Measurements from ENCODE around the gene HYCC2. TPM values are rescaled to one million over a fixed set of nuclear protein-coding genes. Genes with fewer than 3 reads are reported as not detected.

HYCC2 gene
- polyA plus RNA-seq, 2 of the 4 experiments (the other 2 are of a cell fraction) = 3.0 to 5.8 TPM

- TF ChIP-seq HOXA7 (CRISPR knock-in tag; IDR thresholded peaks at IDR 0.05) = no peak
- TF ChIP-seq CBX2 (IDR thresholded peaks at IDR 0.05; ENCODE audit: borderline replicate concordance, low read depth) = no peak
- no peak for TF ChIP-seq TFCP2L1 (CRISPR knock-in tag; IDR thresholded peaks at IDR 0.05)
- TF ChIP-seq REST (IDR thresholded peaks at IDR 0.05) = no peak
- TF ChIP-seq BHLHE40 (IDR thresholded peaks at IDR 0.05; ENCODE audit: low read depth, low read length) = no peak
Measured at GRCh38 chr2:201109186-201109585, 37.7 kb upstream of the HYCC2 start (continued).

GRCh38 chr2:201108341-201108740 is 36.9 kb upstream of the HYCC2 start:
- TF ChIP-seq CHD2 (IDR thresholded peaks at IDR 0.05; ENCODE audit: low read length, partially characterized antibody) (no peak), RAD21 (conservative IDR thresholded peaks at IDR 0.05 in 1 of 2, IDR thresholded peaks at IDR 0.05 in 1 of 2) (no peak), FOXS1 (CRISPR knock-in tag; IDR thresholded peaks at IDR 0.05) (no peak), MAZ (IDR thresholded peaks at IDR 0.05; ENCODE audit: borderline replicate concordance, low read depth, low read length) (no peak), EHF (CRISPR knock-in tag; IDR thresholded peaks at IDR 0.05) (no peak), ZNF302 (CRISPR knock-in tag; IDR thresholded peaks at IDR 0.05) (no peak), EP300 (IDR thresholded peaks at IDR 0.05) (no peak), POLR2AphosphoS2 (conservative IDR thresholded peaks at IDR 0.05; ENCODE audit: low read length) (no peak), HES2 (IDR thresholded peaks at IDR 0.05) (no peak), HDAC2 (IDR thresholded peaks at IDR 0.05) (no peak), FOSL2 (IDR thresholded peaks at IDR 0.05) (no peak), FOSL2 (CRISPR knock-in tag; IDR thresholded peaks at IDR 0.05) (no peak), PBX3 (IDR thresholded peaks at IDR 0.05) (no peak), NPAS2 (CRISPR knock-in tag; IDR thresholded peaks at IDR 0.05; ENCODE audit: borderline replicate concordance) (no peak), ATOH8 (CRISPR knock-in tag; IDR thresholded peaks at IDR 0.05; ENCODE audit: low read depth) (no peak)
- no peaks in the 10 kb centered on the region for H3K9me3 ChIP-seq
- CTCF ChIA-PET = interaction anchor here (0.6 to 2.8 kb wide), 4 partner anchors 10 to 207 kb away, joined by 3 to 16 read pairs (median 6); no protein-coding TSS in a partner anchor
- H3K4me2 ChIP-seq = no peak overlapping the region
- FAIRE-seq (no peak), DNase-seq (ENCODE audit: low read depth in 1 of 2, low spot score in 1 of 2) (no peak), ATAC-seq (no peak)
- H3K4me1 ChIP-seq = no peaks in the 10 kb centered on the region
- H3K4me3 ChIP-seq = no peak overlapping the region
- H3K27ac ChIP-seq = no peak overlapping the region
- WGBS (ENCODE audit: missing lambda C conversion rate) = 82% methylated on average over 2 of the region's 2 CpGs
- POLR2A ChIA-PET = no interaction called here

- no peaks in the 10 kb centered on the region; the same call in 2 of the 3 replicates for H3K4me1 ChIP-seq
- CTCF ChIA-PET = interaction anchor here (0.6 to 2.4 kb wide), 5 partner anchors 11 to 238 kb away, joined by 3 to 9 read pairs (median 5); no protein-coding TSS in a partner anchor
- H3K27ac ChIP-seq = no peak overlapping the region
- H3K4me2 ChIP-seq = no peak overlapping the region
- DNase-seq (ENCODE audit: low read depth in 1 of 2, low spot score in 1 of 2) (no peak), FAIRE-seq (no peak), ATAC-seq (no peak)
- POLR2A ChIA-PET = interaction anchor here (0.7 to 1.3 kb wide), 2 partner anchors 9 to 360 kb away, joined by 3 to 4 read pairs; partner anchors contain the start of gene CFLAR
- 90% methylated on average over 2 of the region's 2 CpGs for WGBS (ENCODE audit: missing lambda C conversion rate)
- no peaks in the 10 kb centered on the region for H3K9me3 ChIP-seq
- no peak overlapping the region for H3K4me3 ChIP-seq
- TF ChIP-seq CTCF (IDR thresholded peaks at IDR 0.05) = no peak
- TF ChIP-seq RCOR1 (IDR thresholded peaks at IDR 0.05; ENCODE audit: low read depth, low read length) = no peak
- no peak for TF ChIP-seq SMC3 (IDR thresholded peaks at IDR 0.05)
- TF ChIP-seq MAFK (IDR thresholded peaks at IDR 0.05; ENCODE audit: partially characterized antibody) = no peak
- TF ChIP-seq CEBPB (IDR thresholded peaks at IDR 0.05) = no peak
- no peak for TF ChIP-seq HDAC2 (IDR thresholded peaks at IDR 0.05)
- TF ChIP-seq JUNB (IDR thresholded peaks at IDR 0.05) = no peak
- no peak for TF ChIP-seq SREBF2 (IDR thresholded peaks at IDR 0.05)
- TF ChIP-seq ZSCAN20 (CRISPR knock-in tag; IDR thresholded peaks at IDR 0.05) = no peak
- TF ChIP-seq CHD4 (IDR thresholded peaks at IDR 0.05; ENCODE audit: borderline replicate concordance) = no peak
- TF ChIP-seq HOXB13 (CRISPR knock-in tag; IDR thresholded peaks at IDR 0.05; ENCODE audit: low read depth) = no peak
- TF ChIP-seq FOXS1 (CRISPR knock-in tag; IDR thresholded peaks at IDR 0.05) = no peak
- TF ChIP-seq EHMT2 (IDR thresholded peaks at IDR 0.05; ENCODE audit: low read depth) = no peak
- no peak for TF ChIP-seq FOSL2 (IDR thresholded peaks at IDR 0.05)
- TF ChIP-seq FOSL2 (CRISPR knock-in tag; IDR thresholded peaks at IDR 0.05) = no peak
Measured at GRCh38 chr2:201107624-201108023, 36.2 kb upstream of the HYCC2 start.

All from A549 (cell line).